HepG2 (cell line): ENCODE data around the gene ARSB. TPM values are rescaled to one million over a fixed set of nuclear protein-coding genes. Genes with fewer than 3 reads are reported as not detected.

Experiments
- BRCA1 ChIP-seq: sonication (generic); formaldehyde crosslinking; IDR thresholded peaks from 2 replicates; pipeline ENCODE4 v1.4.0; 2020; ENCODE audit warnings: missing genetic modification reagents
- CENPT ChIP-seq: sonication (generic); formaldehyde crosslinking; IDR thresholded peaks from 2 replicates; pipeline ENCODE4 v1.8.0; 2022; ENCODE audit warnings: low read depth, mild to moderate bottlenecking, moderate library complexity, missing genetic modification reagents
- FOXO4 ChIP-seq: sonication (generic); formaldehyde crosslinking; conservative IDR thresholded peaks from 2 replicates; pipeline ENCODE4 v1.8.1; 2023; ENCODE audit warnings: missing genetic modification reagents
- GFI1 ChIP-seq: sonication (generic); formaldehyde crosslinking; IDR thresholded peaks from 2 replicates; pipeline ENCODE4 v1.5.0; 2020; ENCODE audit warnings: missing genetic modification reagents, mild to moderate bottlenecking, borderline replicate concordance
- HCFC1 ChIP-seq: fragments of 150-350 bp; IDR thresholded peaks from 2 replicates; pipeline ENCODE4 v1.6.1; 2014; ENCODE audit warnings: low read depth, low read length
- ISL2 ChIP-seq: sonication (generic); formaldehyde crosslinking; IDR thresholded peaks from 2 replicates; pipeline ENCODE4 v1.5.0; 2020; ENCODE audit warnings: missing genetic modification reagents
- KLF6 ChIP-seq: IDR thresholded peaks from 2 replicates; pipeline ENCODE4 v1.8.0; 2016; ENCODE audit warnings: missing biosample characterization, missing genetic modification reagents
- NFATC3 ChIP-seq: sonication (generic); formaldehyde crosslinking; IDR thresholded peaks from 2 replicates; pipeline ENCODE4 v1.5.1; 2020; ENCODE audit warnings: mild to moderate bottlenecking, missing genetic modification reagents
- PHF8 ChIP-seq: sonication (generic); formaldehyde crosslinking; IDR thresholded peaks from 2 replicates; pipeline ENCODE4 v1.5.0; 2020; ENCODE audit warnings: missing genetic modification reagents
- RAD21 ChIP-seq: fragments of 450-650 bp; formaldehyde crosslinking; IDR thresholded peaks from 2 replicates; pipeline ENCODE4 v1.5.0; 2020; ENCODE audit warnings: mild to moderate bottlenecking
- RBM39 ChIP-seq: fragments of 200-400 bp; formaldehyde crosslinking; IDR thresholded peaks from one replicate; pipeline ENCODE4 v1.6.1; 2018; ENCODE audit warnings: antibody characterized with exemption, mild to moderate bottlenecking, low read depth, low read length; ENCODE audit not compliant: poor library complexity, severe bottlenecking
- RERE ChIP-seq: IDR thresholded peaks from 2 replicates; pipeline ENCODE4 v1.6.1; 2016; ENCODE audit warnings: low read depth, missing genetic modification reagents, missing compliant biosample characterization
- RFX1 ChIP-seq: fragments of 450-650 bp; IDR thresholded peaks from 2 replicates; pipeline ENCODE4 v1.6.1; 2017
- SNAPC5 ChIP-seq: sonication (generic); formaldehyde crosslinking; IDR thresholded peaks from 2 replicates; pipeline ENCODE4 v1.8.1; 2023; ENCODE audit warnings: mild to moderate bottlenecking, missing genetic modification reagents, borderline replicate concordance
- SOX6 ChIP-seq, 2 experiments: fragments of 450-650 bp in 1 of 2; sonication (generic) in 1 of 2; formaldehyde crosslinking in 1 of 2; IDR thresholded peaks; 2 replicates each; pipeline versions ENCODE4 v1.4.0 to v1.6.1; 2017 to 2020; ENCODE audit warnings: antibody characterized with exemption in 1 of 2, mild to moderate bottlenecking in 1 of 2, missing genetic modification reagents in 1 of 2
- TBP ChIP-seq: sonication (generic); formaldehyde crosslinking; IDR thresholded peaks from 2 replicates; pipeline ENCODE4 v1.5.0; 2020; ENCODE audit warnings: missing genetic modification reagents
- TFAP4 ChIP-seq: sonication (generic); IDR thresholded peaks from 2 replicates; pipeline ENCODE4 v1.6.1; 2016; ENCODE audit warnings: low read depth, borderline replicate concordance
- ZFX ChIP-seq: sonication (generic); formaldehyde crosslinking; IDR thresholded peaks from 2 replicates; pipeline ENCODE4 v1.4.0; 2020; ENCODE audit warnings: mild to moderate bottlenecking, low read depth, missing genetic modification reagents, moderate library complexity
- ZNF460 ChIP-seq: sonication (generic); formaldehyde crosslinking; IDR thresholded peaks from 2 replicates; pipeline ENCODE4 v1.5.1; 2020; ENCODE audit warnings: missing genetic modification reagents, mild to moderate bottlenecking, borderline replicate concordance
- ZNF564 ChIP-seq: sonication (generic); formaldehyde crosslinking; IDR thresholded peaks from 2 replicates; pipeline ENCODE4 v1.8.1; 2023; ENCODE audit warnings: mild to moderate bottlenecking, missing genetic modification reagents
- ZNF614 ChIP-seq: IDR thresholded peaks from 2 replicates; pipeline ENCODE4 v1.6.1; 2018; ENCODE audit warnings: missing biosample characterization, missing genetic modification reagents, inconsistent platforms, borderline replicate concordance
- ZNF740 ChIP-seq: sonication (generic); formaldehyde crosslinking; IDR thresholded peaks from 2 replicates; pipeline ENCODE4 v1.4.0; 2020; ENCODE audit warnings: missing genetic modification reagents
- polyA plus RNA-seq, 8 experiments: library from polyadenylated mRNA; depleted of rRNA in 3 of 8; stranded (reverse) in 7 of 8; unstranded in 1 of 8; fragments of >200 nt; fragmentation: Illumina TruSeq in 4 of 8; extraction: Trizol in 4 of 8; gene quantifications; 2 replicates each; pipeline versions ENCODE4 v1.2.1 to v1.2.3, GENCODE V29; 2011 to 2016; ENCODE audit warnings: low read depth in 4 of 8, missing spikeins in 1 of 8, mixed read lengths in 1 of 8; ENCODE audit not compliant: insufficient read depth in 1 of 8
- total RNA-seq, 5 experiments: library from RNA; depleted of rRNA; stranded (reverse); fragments of >200 nt; fragmentation: Illumina TruSeq; extraction: Trizol; gene quantifications; 2 replicates each; pipeline ENCODE4 v1.2.3, GENCODE V29; 2016; ENCODE audit warnings: low read depth in 1 of 5

The ARSB gene
- total and polyA plus RNA-seq, 2 of the 13 experiments (the other 11 are each of a cell fraction or from before 2014, with no cell fraction given) = 52.6 to 66.4 TPM

GRCh38 chr5:79030663-79031484 is 45.8 kb upstream of the ARSB start (continued):
- TF ChIP-seq TBP (CRISPR knock-in tag) (no peak), PHF8 (no peak), RERE (CRISPR knock-in tag) (no peak), ZFX (CRISPR knock-in tag) (no peak), RFX1 (no peak), ZNF614 (CRISPR knock-in tag) (peak; percentile 74), HCFC1 (no peak), BRCA1 (0 out of 2 replicates have a peak, but pooled peaks have one; percentile 27), GFI1 (CRISPR knock-in tag) (peak; percentile 48; the same call in 1 of the 2 replicates), TFAP4 (peak; percentile 35; the same call in 1 of the 2 replicates), KLF6 (CRISPR knock-in tag) (no peak), ZNF564 (no peak), SOX6 (IDR thresholded peaks at IDR 0.05) (no peak), SOX6 (CRISPR knock-in tag; IDR thresholded peaks at IDR 0.05) (peak; percentile 28; the same call in 1 of the 2 replicates), NFATC3 (no peak), ISL2 (peak; percentile 92), ZNF460 (CRISPR knock-in tag) (no peak), CENPT (CRISPR knock-in tag) (no peak), RAD21 (CRISPR knock-in tag) (no peak), RBM39 (no peak), SNAPC5 (no peak), ZNF740 (CRISPR knock-in tag) (no peak), FOXO4 (CRISPR knock-in tag) (no peak)
